GM12878 (cell line): ENCODE data around the gene KIRREL3. TPM values are rescaled to one million over a fixed set of nuclear protein-coding genes. Genes with fewer than 3 reads are reported as not detected.
"Not testable (repeated sequence)": the region's sequence is repeated elsewhere in the genome, so short reads cannot be mapped to it uniquely, and the experiment has no call there.

Source experiments
- ATAC-seq: fragments of 200-7000 bp; cut with Tn5 transposase; 3 replicates; pipeline ENCODE4 v1.9.1; 2020; ENCODE audit warnings: mild to moderate bottlenecking, moderate library complexity
- BruUV-seq: library from RNA; stranded (reverse); fragments of 400-500 nt; replicated peaks from 2 replicates; lab custom pipeline; 2021; lab: Mats Ljungman, UMichigan
- CTCF ChIA-PET: fragments of 300-600 bp; sonication (Branson Sonifier 250); formaldehyde crosslinking; extraction: SDS; loops from one replicate; lab custom pipeline; 2021; ENCODE audit warnings: inconsistent platforms; lab: Yijun Ruan, JAX
- POLR2A ChIA-PET: fragments of 350-600 bp; formaldehyde crosslinking; extraction: SDS; loops from one replicate; lab custom pipeline; 2021; ENCODE audit warnings: inconsistent platforms; lab: Charles Lee
- RAD21 ChIA-PET: fragments of 300-600 bp; sonication (Branson Sonifier 250); formaldehyde crosslinking; loops from one replicate; lab custom pipeline; 2023; ENCODE audit warnings: antibody characterized with exemption; ENCODE audit not compliant: unreplicated experiment; lab: Charles Lee
- SMC1A ChIA-PET: fragments of 300-600 bp; sonication (Branson Sonifier 250); formaldehyde crosslinking; loops from one replicate; lab custom pipeline; 2023; ENCODE audit not compliant: unreplicated experiment, uncharacterized antibody; lab: Charles Lee
- DNase-seq: peaks from one replicate; pipeline ENCODE4 v3.0.0-alpha.2; 2011; ENCODE audit warnings: low read depth, low spot score
- FAIRE-seq: peaks from 3 replicates; lab custom pipeline; 2011; peaks lifted over from hg19 to GRCh38; lab: Jason Lieb, UNC
- H2AFZ ChIP-seq: 2 replicates; pipeline ENCODE4 v1.6.0; 2011; ENCODE audit warnings: low read depth, low read length, control low read depth; ENCODE audit not compliant: control insufficient read depth
- H3K27ac ChIP-seq: 2 replicates; pipeline ENCODE4 v1.5.1; 2011; ENCODE audit warnings: control low read depth; ENCODE audit not compliant: control insufficient read depth, insufficient read depth
- H3K27me3 ChIP-seq, 2 experiments: replicated peaks in 1 of 2; 2 replicates each; pipeline versions ENCODE4 v1.6.0 to v1.6.1; 2011; ENCODE audit warnings: low read length in 1 of 2; ENCODE audit not compliant: control insufficient read depth in 2 of 2, insufficient read depth in 2 of 2
- H3K36me3 ChIP-seq, 2 experiments: 2 replicates each; pipeline ENCODE4 v1.5.1; 2011; ENCODE audit warnings: low read length in 1 of 2; ENCODE audit not compliant: control insufficient read depth in 2 of 2, insufficient read depth in 2 of 2
- H3K4me1 ChIP-seq: 2 replicates; pipeline ENCODE4 v1.6.1; 2011; ENCODE audit warnings: mild to moderate bottlenecking, low read length, moderate library complexity, mixed read lengths; ENCODE audit not compliant: control insufficient read depth, insufficient read depth
- H3K4me2 ChIP-seq: 2 replicates; pipeline ENCODE4 v1.6.0; 2011; ENCODE audit warnings: control low read depth; ENCODE audit not compliant: control insufficient read depth, insufficient read depth
- H3K4me3 ChIP-seq: fragments of 200-600 bp; sonication (generic); 2 replicates; pipeline ENCODE4 v1.5.1; 2016
- H3K79me2 ChIP-seq: 2 replicates; pipeline ENCODE4 v1.6.0; 2011; ENCODE audit warnings: low read length; ENCODE audit not compliant: control insufficient read depth, insufficient read depth
- H3K9ac ChIP-seq: 2 replicates; pipeline ENCODE4 v1.8.0; 2011; ENCODE audit warnings: low read length, control low read depth, mixed read lengths; ENCODE audit not compliant: control insufficient read depth, insufficient read depth
- H3K9me3 ChIP-seq: replicated peaks from 3 replicates; pipeline ENCODE4 v1.5.1; 2011; ENCODE audit warnings: mild to moderate bottlenecking, low read length; ENCODE audit not compliant: control insufficient read depth, insufficient read depth
- H4K20me1 ChIP-seq: 2 replicates; pipeline ENCODE4 v1.6.0; 2011; ENCODE audit not compliant: control insufficient read depth, insufficient read depth
- CHD2 ChIP-seq: IDR thresholded peaks from 2 replicates; pipeline ENCODE4 v1.6.1; 2011; ENCODE audit warnings: low read depth, low read length, improper control_type of control experiment, borderline replicate concordance
- EGR1 ChIP-seq, 2 experiments: IDR thresholded peaks; 1 replicate in 1 of 2; 2 replicates in 1 of 2; pipeline ENCODE4 v1.6.1; 2011 to 2012; ENCODE audit warnings: low read depth in 2 of 2, low read length in 2 of 2, borderline replicate concordance in 1 of 2, mild to moderate bottlenecking in 1 of 2, moderate library complexity in 1 of 2
- GABPA ChIP-seq: IDR thresholded peaks from 2 replicates; pipeline ENCODE4 v1.6.1; 2014; ENCODE audit warnings: antibody characterized with exemption, low read depth, mild to moderate bottlenecking, inconsistent platforms
- ZZZ3 ChIP-seq: IDR thresholded peaks from 2 replicates; pipeline ENCODE4 v1.6.1; 2011; ENCODE audit warnings: low read depth; ENCODE audit not compliant: control insufficient read depth, insufficient read length
- WGBS: methylation state at CpG from one replicate; pipeline ENCODE4 v1.1.6; 2016; ENCODE audit warnings: low lambda C conversion rate; ENCODE audit not compliant: insufficient replicate concordance, insufficient coverage; ENCODE audit errors: missing lambda C conversion rate; 5-methylcytosine and 5-hydroxymethylcytosine counted together
- in situ Hi-C: fragments of 300-500 bp; cut with MboI; formaldehyde crosslinking; loops from 9 replicates; pipeline ENCODE4 v1.14.3; 2018; ENCODE audit warnings: mixed read lengths
- intact Hi-C: fragments of 100-400 bp; cut with micrococcal nuclease; formaldehyde crosslinking; loops from one replicate; pipeline ENCODE4 v1.14.2; 2022; ENCODE audit not compliant: unreplicated experiment
- polyA plus RNA-seq, 11 experiments: library from polyadenylated mRNA; depleted of rRNA in 4 of 11; unstranded in 6 of 11; stranded (reverse) in 5 of 11; fragments of >200 nt; fragmentation: Nextera tagmentation in 4 of 11; fragmentation: Illumina TruSeq in 1 of 11; extraction: Ambion mirVana in 4 of 11; extraction: Trizol in 1 of 11; gene quantifications; 1 replicate in 1 of 11; 2 replicates in 10 of 11; pipeline versions ENCODE4 v1.2.1 to v1.2.3, GENCODE V29; 2011 to 2016; ENCODE audit warnings: inconsistent platforms in 2 of 11, missing spikeins in 2 of 11, low read depth in 1 of 11
- total RNA-seq, 4 experiments: library from RNA; depleted of rRNA in 3 of 4; stranded (reverse); fragments of >200 nt in 3 of 4; fragmentation: Illumina TruSeq in 1 of 4; extraction: Trizol in 1 of 4; gene quantifications; 2 replicates each; pipeline versions ENCODE4 v1.2.1 to v1.2.3, GENCODE V29; 2013 to 2021

The KIRREL3 gene
- total and polyA plus RNA-seq, 10 of the 15 experiments (the other 5 are each of a cell fraction or from before 2014, with no cell fraction given), result under 0.01 TPM; not detected in 9

GRCh38 chr11:126378763-126379162 lies 621.8 kb downstream of the KIRREL3 start:
- Histone ChIP-seq H3K4me3 (no peak overlapping the region), H3K27ac (no peak overlapping the region), H2AFZ (no peak overlapping the region), H3K36me3 (no peaks in the 10 kb centered on the region), H3K4me1 (no peaks in the 10 kb centered on the region), H3K9ac (no peak overlapping the region), H3K4me2 (no peak overlapping the region), H3K9me3 (no peaks in the 10 kb centered on the region), H3K27me3 (no peaks in the 10 kb centered on the region), H4K20me1 (no peaks in the 10 kb centered on the region), H3K79me2 (no peaks in the 10 kb centered on the region)
- POLR2A ChIA-PET, result no interaction called here
- ATAC-seq, result no peak
- CTCF ChIA-PET, result no interaction called here
- 55% methylated on average over 4 of the region's 4 CpGs for WGBS
- no TSS peak for BruUV-seq
- no peak for FAIRE-seq
- intact Hi-C loops (no loop called here), in situ Hi-C loops (no loop called here)
- DNase-seq, result no peak
- SMC1A ChIA-PET, result no interaction called here
- RAD21 ChIA-PET, result no interaction called here
- TF ChIP-seq ZZZ3 (no peak), CHD2 (no peak)

DNA sequence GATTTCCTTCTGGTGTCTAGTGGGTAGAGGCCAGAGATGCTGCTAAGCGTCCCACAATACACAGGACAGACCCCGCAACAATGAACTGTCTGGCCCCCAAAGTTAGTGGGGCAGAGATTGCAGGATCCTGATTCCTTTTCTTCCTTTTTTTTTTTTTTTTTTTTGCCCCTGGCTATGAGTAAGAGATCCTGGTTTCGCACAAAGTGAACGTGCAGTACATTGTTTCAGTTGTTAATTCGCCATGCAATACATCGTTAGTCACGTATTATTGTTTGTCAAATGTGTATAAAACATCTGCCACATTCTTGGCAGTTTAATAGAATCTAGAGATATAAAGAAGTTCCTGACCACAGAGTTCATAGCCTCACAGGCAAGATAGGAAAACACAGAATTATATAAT lies 624.8 kb downstream of the KIRREL3 start:
- H3K9me3 ChIP-seq, result no peaks in the 10 kb centered on the region
- no TSS peak for BruUV-seq
- TF ChIP-seq GABPA, result no peak
- TF ChIP-seq EGR1 (IDR thresholded peaks at IDR 0.05; ENCODE audit: borderline replicate concordance in 1 of 2, low read depth in 2 of 2, low read length in 2 of 2), result no peak
- TF ChIP-seq, all 136 proteins: peak for 0
- H3K27ac ChIP-seq, result no peak overlapping the region
- in situ Hi-C loops, result no loop called here
- H3K27me3 ChIP-seq, result no peaks in the 10 kb centered on the region
- intact Hi-C loops, result no loop called here
- ATAC-seq (no peak), FAIRE-seq (no peak), DNase-seq (no peak)
- no peak overlapping the region for H3K4me2 ChIP-seq
- H2AFZ ChIP-seq, result no peak overlapping the region
- CTCF ChIA-PET, result no interaction called here
- no peaks in the 10 kb centered on the region for H3K79me2 ChIP-seq
- no peaks in the 10 kb centered on the region for H4K20me1 ChIP-seq
- H3K9ac ChIP-seq, result no peak overlapping the region
- no peaks in the 10 kb centered on the region for H3K4me1 ChIP-seq
- H3K36me3 ChIP-seq, result no peaks in the 10 kb centered on the region
- RAD21 ChIA-PET, result no interaction called here
- SMC1A ChIA-PET, result no interaction called here
- H3K4me3 ChIP-seq, result no peak overlapping the region
- POLR2A ChIA-PET, result no interaction called here
- 94% methylated on average over 7 of the region's 7 CpGs for WGBS

DNA sequence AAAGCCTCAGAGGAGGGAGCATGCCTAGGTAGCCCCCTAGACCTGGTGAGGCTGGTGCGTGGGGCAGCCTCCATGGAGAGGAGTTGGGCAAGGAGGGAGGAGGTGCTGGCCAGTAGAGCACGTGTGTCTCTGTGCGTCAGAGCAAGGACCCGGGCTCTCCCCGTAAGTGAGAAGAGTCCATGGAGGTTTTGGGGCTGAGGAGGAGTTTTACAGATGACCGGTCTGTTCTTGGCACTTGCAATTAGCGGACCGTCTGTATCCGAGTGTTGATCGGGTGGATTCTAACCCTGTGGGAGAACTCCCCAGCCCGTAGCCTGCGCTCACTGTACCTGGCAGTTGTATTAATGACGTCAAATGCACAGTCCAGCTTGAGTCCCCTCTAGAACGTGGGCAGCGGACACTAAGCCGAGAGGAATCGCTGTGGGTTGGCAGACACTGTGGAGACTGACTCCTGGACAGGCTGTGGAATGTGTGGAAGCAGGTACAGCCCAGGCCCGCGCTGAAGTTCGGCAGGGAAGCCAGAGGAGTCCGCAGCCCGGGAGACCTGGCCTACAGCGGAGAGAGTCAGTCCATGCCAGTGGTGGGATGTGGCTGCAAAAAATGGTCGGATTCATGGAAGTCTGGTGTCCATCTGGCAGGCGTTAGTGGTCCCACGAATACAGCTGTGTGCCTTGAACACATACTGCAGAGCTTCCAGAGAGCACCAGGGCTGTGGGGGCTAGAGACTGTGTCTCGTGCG lies 625.8 kb downstream of the KIRREL3 start:
- intact Hi-C loops, result not testable (repeated sequence)

More for the DNA sequence above, 625.8 kb downstream of the KIRREL3 start:
- 68% methylated on average over 15 of the region's 28 CpGs for WGBS
- H3K27ac ChIP-seq, H3K79me2 ChIP-seq, SMC1A ChIA-PET, H3K4me2 ChIP-seq, BruUV-seq, CTCF ChIA-PET, RAD21 ChIA-PET, H3K9me3 ChIP-seq, H3K36me3 ChIP-seq, H3K9ac ChIP-seq, H2AFZ ChIP-seq, H3K4me3 ChIP-seq, in situ Hi-C loops, H4K20me1 ChIP-seq, H3K4me1 ChIP-seq, DNase-seq, H3K27me3 ChIP-seq, FAIRE-seq, ATAC-seq: not testable (repeated sequence)
- POLR2A ChIA-PET, result interaction anchor here (0.6 kb wide), 1 partner anchor 1300 kb away, joined by 5 read pairs; no protein-coding TSS in a partner anchor
